ENCODE results near the gene PURA.

GRCh38 chr5:140118302-140118936 lies 4.5 kb downstream of the PURA start:
- TF ChIP-seq EP300 (IDR thresholded peaks at IDR 0.05) = no peak
- TF ChIP-seq POLR2A (IDR thresholded peaks at IDR 0.05) = no peak
- TF ChIP-seq, protein P1, sequence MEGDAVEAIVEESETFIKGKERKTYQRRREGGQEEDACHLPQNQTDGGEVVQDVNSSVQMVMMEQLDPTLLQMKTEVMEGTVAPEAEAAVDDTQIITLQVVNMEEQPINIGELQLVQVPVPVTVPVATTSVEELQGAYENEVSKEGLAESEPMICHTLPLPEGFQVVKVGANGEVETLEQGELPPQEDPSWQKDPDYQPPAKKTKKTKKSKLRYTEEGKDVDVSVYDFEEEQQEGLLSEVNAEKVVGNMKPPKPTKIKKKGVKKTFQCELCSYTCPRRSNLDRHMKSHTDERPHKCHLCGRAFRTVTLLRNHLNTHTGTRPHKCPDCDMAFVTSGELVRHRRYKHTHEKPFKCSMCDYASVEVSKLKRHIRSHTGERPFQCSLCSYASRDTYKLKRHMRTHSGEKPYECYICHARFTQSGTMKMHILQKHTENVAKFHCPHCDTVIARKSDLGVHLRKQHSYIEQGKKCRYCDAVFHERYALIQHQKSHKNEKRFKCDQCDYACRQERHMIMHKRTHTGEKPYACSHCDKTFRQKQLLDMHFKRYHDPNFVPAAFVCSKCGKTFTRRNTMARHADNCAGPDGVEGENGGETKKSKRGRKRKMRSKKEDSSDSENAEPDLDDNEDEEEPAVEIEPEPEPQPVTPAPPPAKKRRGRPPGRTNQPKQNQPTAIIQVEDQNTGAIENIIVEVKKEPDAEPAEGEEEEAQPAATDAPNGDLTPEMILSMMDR (IDR thresholded peaks at IDR 0.05) = no peak
- TF ChIP-seq POLR2AphosphoS5 (IDR thresholded peaks at IDR 0.05) = no peak

Data from suprapubic skin (tissue), 4 donors.